ENCODE measurements around the gene SWAP70. TPM values are rescaled to one million over a fixed set of nuclear protein-coding genes. Genes with fewer than 3 reads are reported as not detected.

Gene SWAP70
- total and polyA plus RNA-seq, 2 of the 8 experiments (the other 6 are each of a cell fraction or from before 2014, with no cell fraction given) = 14.8 to 37.5 TPM

- Histone ChIP-seq H4K91ac (replicated peaks; ENCODE audit: insufficient read length, low read length) (no peak overlapping the region), H3K4me1 (replicated peaks in 1 of 4; ENCODE audit: control insufficient read depth in 3 of 4, insufficient read depth in 4 of 4, low read length in 3 of 4) (peaks cover 0 to under 1% (median under 1%) of the 10 kb centered on the region in 4 experiments; a peak in 2 of 7 replicates), H3K27ac (ENCODE audit: low read depth, low read length) (no peak overlapping the region), H2BK12ac (ENCODE audit: low read depth, low read length) (no peak overlapping the region), H4K20me1 (replicated peaks in 1 of 2; ENCODE audit: control insufficient read depth in 1 of 2, insufficient read depth in 2 of 2, low read length in 2 of 2) (peaks cover 0 to 1% of the 10 kb centered on the region in 2 experiments), H4K8ac (ENCODE audit: extremely low read depth, insufficient read depth, low read length) (no peak overlapping the region), H3K4me3 (ENCODE audit: extremely low read depth in 1 of 4, insufficient read depth in 2 of 4, low read depth in 3 of 4, low read length in 4 of 4) (no peak overlapping the region), H2AFZ (ENCODE audit: low read length) (no peak overlapping the region), H3K27me3 (replicated peaks in 1 of 4; ENCODE audit: control insufficient read depth in 3 of 4, extremely low read depth in 1 of 4, insufficient read depth in 3 of 4, low read length in 3 of 4) (no peaks in the 10 kb centered on the region; a peak in 1 of 7 replicates), H2AK5ac (ENCODE audit: low read depth, low read length) (no peak overlapping the region), H3K79me1 (ENCODE audit: low read depth, low read length) (peaks cover 4% of the 10 kb centered on the region), H3K23ac (ENCODE audit: insufficient read length) (no peak overlapping the region), H3K4ac (replicated peaks; ENCODE audit: insufficient read length, low read depth, low read length) (no peak overlapping the region), H4K5ac (ENCODE audit: insufficient read length, low read depth, low read length) (no peak overlapping the region), H2BK15ac (ENCODE audit: low read length) (no peak overlapping the region), H3K4me2 (ENCODE audit: insufficient read depth in 1 of 2, low read depth in 2 of 2, low read length in 2 of 2) (no peak overlapping the region), H3K14ac (ENCODE audit: insufficient read length) (no peak overlapping the region), H3K79me2 (ENCODE audit: control insufficient read depth in 1 of 2, insufficient read depth in 2 of 2, low read length in 2 of 2) (no peaks in the 10 kb centered on the region), H2BK20ac (ENCODE audit: low read length) (no peak overlapping the region), H3K9me3 (ENCODE audit: insufficient read depth in 2 of 2, low read depth in 1 of 2, low read length in 1 of 2) (no peaks in the 10 kb centered on the region; a peak in 1 of 4 replicates), H2BK5ac (ENCODE audit: low read depth, low read length) (no peak overlapping the region), H3K18ac (ENCODE audit: extremely low read depth, low read length) (no peak overlapping the region), H2BK120ac (replicated peaks; ENCODE audit: low read depth, low read length) (no peak overlapping the region), H3K9ac (replicated peaks in 1 of 4; ENCODE audit: extremely low read depth in 1 of 4, low read depth in 3 of 4, low read length in 3 of 4) (no peak overlapping the region), H3K56ac (replicated peaks; ENCODE audit: insufficient read length, low read depth, low read length) (no peak overlapping the region), H3K36me3 (ENCODE audit: control insufficient read depth in 2 of 4, insufficient read depth in 4 of 4, low read length in 3 of 4) (peaks cover 0 to 23% (median 10%) of the 10 kb centered on the region in 4 experiments; a peak in 2 of 8 replicates), H3K23me2 (ENCODE audit: low read depth, low read length) (no peaks in the 10 kb centered on the region)
- ChIA-PET CTCF (ENCODE audit: partially characterized antibody) (interaction anchor here (0.9 to 1.6 kb wide), 2 partner anchors 25 to 32 kb away, joined by 3 to 7 read pairs; no protein-coding TSS in a partner anchor), POLR2A (ENCODE audit: partially characterized antibody) (no interaction called here)
- no peak for DNase-seq (ENCODE audit: low read depth in 1 of 2, low spot score in 2 of 2)
- FAIRE-seq = no peak
- WGBS, 2 experiments (ENCODE audit: extremely low coverage in 1 of 2, insufficient coverage in 1 of 2, insufficient read length in 1 of 2, insufficient replicate concordance in 2 of 2, low coverage in 1 of 2, low lambda C conversion rate in 2 of 2, missing lambda C conversion rate in 1 of 2) = 95 to 100% methylated on average over 1 to 3 of the region's 3 CpGs
- TF ChIP-seq HDAC6 (IDR thresholded peaks at IDR 0.05; ENCODE audit: low read depth, low read length) = no peak
- no peak for TF ChIP-seq E2F6 (IDR thresholded peaks at IDR 0.05)
- no peak for TF ChIP-seq EZH2 (IDR thresholded peaks at IDR 0.05; ENCODE audit: low read depth, low read length, severe bottlenecking)
- no peak for TF ChIP-seq RFX5 (IDR thresholded peaks at IDR 0.05; ENCODE audit: borderline replicate concordance, low read depth, low read length)
- no peak for TF ChIP-seq KDM1A (IDR thresholded peaks at IDR 0.05; ENCODE audit: borderline replicate concordance, low read length)
- TF ChIP-seq CBX8 (IDR thresholded peaks at IDR 0.05; ENCODE audit: borderline replicate concordance, low read depth, low read length) = no peak
- no peak for TF ChIP-seq ASH2L (IDR thresholded peaks at IDR 0.05; ENCODE audit: low read length)
- no peak for TF ChIP-seq TAF1 (IDR thresholded peaks at IDR 0.05; ENCODE audit: low read depth, low read length)
- TF ChIP-seq SP1 (IDR thresholded peaks at IDR 0.05; ENCODE audit: low read depth, low read length) = no peak
- no peak for TF ChIP-seq ATF3 (IDR thresholded peaks at IDR 0.05; ENCODE audit: insufficient read depth, low read depth, low read length)
- TF ChIP-seq MAFK (IDR thresholded peaks at IDR 0.05; ENCODE audit: low read depth, low read length) = no peak
- TF ChIP-seq SIRT6 (IDR thresholded peaks at IDR 0.05; ENCODE audit: low read length) = no peak
- no peak for TF ChIP-seq GTF2F1 (IDR thresholded peaks at IDR 0.05; ENCODE audit: borderline replicate concordance, low read depth, low read length)
These were observed 53.1 kb downstream of the SWAP70 start for GRCh38 chr11:9717040-9717357.
